Measurements from ENCODE around the gene GOLGA6A. TPM values are rescaled to one million over a fixed set of nuclear protein-coding genes. Genes with fewer than 3 reads are reported as not detected.
"Not testable (repeated sequence)": the region's sequence is repeated elsewhere in the genome, so short reads cannot be mapped to it uniquely, and the experiment has no call there.

The GOLGA6A gene
- total RNA-seq, 3 donors from 2014 or later = not detected

- H3K27me3 Mint-ChIP-seq (ENCODE audit: low read depth); DNase-seq; H3K9me3 Mint-ChIP-seq; H3K36me3 Mint-ChIP-seq (ENCODE audit: insufficient read depth); H3K4me3 Mint-ChIP-seq; ATAC-seq: not testable (repeated sequence)
- peaks cover 13% of the 10 kb centered on the region for H3K4me1 Mint-ChIP-seq (ENCODE audit: low read depth)
These were observed 29.8 kb downstream of the GOLGA6A start for GRCh38 chr15:74052271-74053260.

GRCh38 chr15:74050556-74051234 is 31.7 kb downstream of the GOLGA6A start:
- Mint-ChIP-seq H3K4me3 (no peak overlapping the region), H3K36me3 (ENCODE audit: insufficient read depth) (no peaks in the 10 kb centered on the region), H3K27me3 (ENCODE audit: low read depth) (no peaks in the 10 kb centered on the region), H3K4me1 (ENCODE audit: low read depth) (peaks cover 13% of the 10 kb centered on the region), H3K9me3 (no peaks in the 10 kb centered on the region)
- no peak for ATAC-seq
- no peak for DNase-seq

GRCh38 chr15:74050127-74050526 is 32.2 kb downstream of the GOLGA6A start:
- no peaks in the 10 kb centered on the region for H3K27me3 Mint-ChIP-seq (ENCODE audit: low read depth)
- H3K4me3 Mint-ChIP-seq = no peak overlapping the region
- no peaks in the 10 kb centered on the region for H3K36me3 Mint-ChIP-seq (ENCODE audit: insufficient read depth)
- H3K4me1 Mint-ChIP-seq (ENCODE audit: low read depth) = peaks cover 13% of the 10 kb centered on the region
- DNase-seq (no peak), ATAC-seq (no peak)
- H3K9me3 Mint-ChIP-seq = no peaks in the 10 kb centered on the region

- H3K27me3 Mint-ChIP-seq (ENCODE audit: low read depth) = no peaks in the 10 kb centered on the region
- no peak for DNase-seq
- peaks cover 3% of the 10 kb centered on the region for H3K36me3 Mint-ChIP-seq (ENCODE audit: insufficient read depth)
- no peak overlapping the region for H3K4me3 Mint-ChIP-seq
- no peaks in the 10 kb centered on the region for H3K9me3 Mint-ChIP-seq
- peaks cover 8% of the 10 kb centered on the region for H3K4me1 Mint-ChIP-seq (ENCODE audit: low read depth)
- ATAC-seq = no peak
These were observed 36.1 kb downstream of the GOLGA6A start for GRCh38 chr15:74046275-74046674.

- ATAC-seq = no peak
- DNase-seq = no peak
- Mint-ChIP-seq H3K36me3 (ENCODE audit: insufficient read depth) (peaks cover 5% of the 10 kb centered on the region), H3K9me3 (no peaks in the 10 kb centered on the region), H3K4me3 (no peak overlapping the region), H3K4me1 (ENCODE audit: low read depth) (peaks cover 8% of the 10 kb centered on the region), H3K27me3 (ENCODE audit: low read depth) (no peaks in the 10 kb centered on the region)
These were observed 36.6 kb downstream of the GOLGA6A start for GRCh38 chr15:74045636-74046274.

- Mint-ChIP-seq H3K4me1 (ENCODE audit: low read depth) (peaks cover 8% of the 10 kb centered on the region), H3K27me3 (ENCODE audit: low read depth) (no peaks in the 10 kb centered on the region), H3K36me3 (ENCODE audit: insufficient read depth) (peaks cover 5% of the 10 kb centered on the region), H3K4me3 (no peak overlapping the region), H3K9me3 (no peaks in the 10 kb centered on the region)
- ATAC-seq = no peak
- DNase-seq = no peak
These were observed 37.2 kb downstream of the GOLGA6A start for GRCh38 chr15:74045184-74045583.

GRCh38 chr15:74044267-74045110 is 37.9 kb downstream of the GOLGA6A start:
- DNase-seq (no peak), ATAC-seq (no peak)
- no peaks in the 10 kb centered on the region for H3K9me3 Mint-ChIP-seq
- no peaks in the 10 kb centered on the region for H3K27me3 Mint-ChIP-seq (ENCODE audit: low read depth)
- peaks cover 8% of the 10 kb centered on the region for H3K4me1 Mint-ChIP-seq (ENCODE audit: low read depth)
- H3K36me3 Mint-ChIP-seq (ENCODE audit: insufficient read depth) = peaks cover 5% of the 10 kb centered on the region
- H3K4me3 Mint-ChIP-seq = no peak overlapping the region

- ATAC-seq (no peak), DNase-seq (no peak)
- Mint-ChIP-seq H3K27me3 (ENCODE audit: low read depth) (no peaks in the 10 kb centered on the region), H3K4me1 (ENCODE audit: low read depth) (peaks cover 8% of the 10 kb centered on the region), H3K36me3 (ENCODE audit: insufficient read depth) (peaks cover 5% of the 10 kb centered on the region), H3K4me3 (no peak overlapping the region), H3K9me3 (no peaks in the 10 kb centered on the region)
These were observed 38.7 kb downstream of the GOLGA6A start for GRCh38 chr15:74043425-74044266.

GRCh38 chr15:74042603-74043424 is 39.5 kb downstream of the GOLGA6A start:
- DNase-seq = no peak
- no peaks in the 10 kb centered on the region for H3K9me3 Mint-ChIP-seq
- peaks cover 3% of the 10 kb centered on the region for H3K4me1 Mint-ChIP-seq (ENCODE audit: low read depth)
- no peak for ATAC-seq
- H3K27me3 Mint-ChIP-seq (ENCODE audit: low read depth) = no peaks in the 10 kb centered on the region
- H3K36me3 Mint-ChIP-seq (ENCODE audit: insufficient read depth) = peaks cover 5% of the 10 kb centered on the region
- H3K4me3 Mint-ChIP-seq = no peak overlapping the region

GRCh38 chr15:74041777-74042435 is 40.4 kb downstream of the GOLGA6A start:
- H3K4me1 Mint-ChIP-seq (ENCODE audit: low read depth) = no peaks in the 10 kb centered on the region
- no peak for ATAC-seq
- H3K36me3 Mint-ChIP-seq (ENCODE audit: insufficient read depth) = peaks cover 9% of the 10 kb centered on the region
- H3K4me3 Mint-ChIP-seq = no peak overlapping the region
- no peaks in the 10 kb centered on the region for H3K9me3 Mint-ChIP-seq
- no peak for DNase-seq
- H3K27me3 Mint-ChIP-seq (ENCODE audit: low read depth) = no peaks in the 10 kb centered on the region

- H3K36me3 Mint-ChIP-seq (ENCODE audit: insufficient read depth) = peaks cover 15% of the 10 kb centered on the region
- H3K9me3 Mint-ChIP-seq = no peaks in the 10 kb centered on the region
- H3K4me1 Mint-ChIP-seq (ENCODE audit: low read depth) = no peaks in the 10 kb centered on the region
- H3K27me3 Mint-ChIP-seq (ENCODE audit: low read depth) = no peaks in the 10 kb centered on the region
- no peak overlapping the region for H3K4me3 Mint-ChIP-seq
- ATAC-seq (no peak), DNase-seq (no peak)
These were observed 41.0 kb downstream of the GOLGA6A start for GRCh38 chr15:74041311-74041756.
